GM12873 (cell line): Measurements from ENCODE around the gene FRMD8.
A peak's percentile ranks its signal among the peaks of the same experiment; 100 is the strongest.

Experiments
- CTCF ChIP-seq: IDR thresholded peaks from 2 replicates; pipeline ENCODE4 v1.5.1; 2012; ENCODE audit warnings: low read depth, mild to moderate bottlenecking, moderate library complexity, low read length, control low read depth; ENCODE audit not compliant: insufficient read depth; ENCODE audit errors: missing control alignments

The FRMD8 gene

GRCh38 chr11:65432100-65432650 lies 45.7 kb downstream of the FRMD8 start:
- TF ChIP-seq CTCF = no peak

GRCh38 chr11:65432686-65433582 lies 46.5 kb downstream of the FRMD8 start:
- TF ChIP-seq CTCF = peak; percentile 34

GRCh38 chr11:65433657-65434056 lies 47.2 kb downstream of the FRMD8 start:
- no peak for TF ChIP-seq CTCF

- no peak for TF ChIP-seq CTCF
Measured at GRCh38 chr11:65434057-65434666, 47.7 kb downstream of the FRMD8 start.

GRCh38 chr11:65434667-65435410 lies 48.4 kb downstream of the FRMD8 start:
- no peak for TF ChIP-seq CTCF

GRCh38 chr11:65435411-65435931 lies 49.0 kb downstream of the FRMD8 start:
- TF ChIP-seq CTCF = no peak
